HL-60 (cell line): ENCODE measurements around the gene ZDHHC5.

Experiments
- DNase-seq, 2 experiments: peaks; one replicate each; pipeline ENCODE4 v3.0.0-alpha.2; 2010 to 2020; ENCODE audit warnings: low read depth in 1 of 2, low spot score in 1 of 2
- H3K27ac ChIP-seq: fragments of 250-450 bp; sonication (Bioruptor Pico); replicated peaks from 2 replicates; pipeline ENCODE4 v1.5.1; 2020; ENCODE audit warnings: mild to moderate bottlenecking, moderate library complexity
- H3K27me3 ChIP-seq: fragments of 250-450 bp; sonication (Bioruptor Pico); 2 replicates; pipeline ENCODE4 v1.5.1; 2021; ENCODE audit warnings: mild to moderate bottlenecking, moderate library complexity; ENCODE audit not compliant: insufficient read depth, poor library complexity, severe bottlenecking
- H3K4me3 ChIP-seq: replicated peaks from 2 replicates; pipeline ENCODE4 v1.5.1; 2011; ENCODE audit warnings: mild to moderate bottlenecking, control low read depth, low read length; ENCODE audit not compliant: insufficient read depth
- GABPA ChIP-seq: IDR thresholded peaks from 2 replicates; pipeline ENCODE4 v1.6.1; 2012; ENCODE audit warnings: low read depth
- POLR2AphosphoS5 ChIP-seq: IDR thresholded peaks from 2 replicates; pipeline ENCODE4 v1.6.1; 2012; ENCODE audit warnings: low read depth
- SPI1 ChIP-seq: IDR thresholded peaks from 2 replicates; pipeline ENCODE4 v1.6.1; 2012; ENCODE audit warnings: low read depth, mild to moderate bottlenecking, borderline replicate concordance
- TF ChIP-seq, protein P1 (sequence below): IDR thresholded peaks from one replicate; pipeline ENCODE4 v1.5.1; 2011; ENCODE audit warnings: low read length, control low read depth, inconsistent platforms; ENCODE audit not compliant: insufficient read depth
- TF ChIP-seq, protein P2 (sequence below): IDR thresholded peaks from 2 replicates; pipeline ENCODE4 v1.6.1; 2012; ENCODE audit warnings: low read depth; ENCODE audit not compliant: insufficient replicate concordance

ZDHHC5 gene

DNA sequence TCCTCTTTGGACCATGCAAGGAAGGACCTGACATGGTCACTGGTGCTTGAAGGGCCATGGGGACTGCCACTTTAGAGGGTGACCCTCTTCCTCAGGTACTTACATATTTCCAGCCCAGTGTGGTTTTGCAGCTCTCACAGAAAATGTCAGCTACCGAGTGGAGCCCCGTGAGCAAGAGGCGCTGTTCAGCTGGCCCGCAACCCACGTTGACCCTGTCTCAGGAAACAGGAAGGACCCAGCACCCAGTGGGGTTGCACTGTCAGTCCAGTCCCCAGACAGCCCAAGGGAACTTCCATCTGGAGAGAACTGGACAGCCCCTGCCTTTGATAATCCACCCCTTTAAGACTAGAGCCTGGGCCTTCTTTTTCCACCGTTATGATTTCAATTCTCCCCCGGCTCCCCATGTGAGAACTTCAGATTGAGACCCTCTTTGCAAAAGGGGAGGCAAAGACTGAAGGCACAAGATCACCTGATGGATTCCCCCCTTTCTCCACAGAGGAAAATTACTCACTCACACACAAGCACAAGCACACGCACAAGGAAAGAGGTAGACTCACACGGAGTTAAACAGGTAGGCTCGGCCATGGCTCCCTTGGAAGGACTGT, 21.6 kb upstream of the ZDHHC5 start:
- TF ChIP-seq, protein P1, sequence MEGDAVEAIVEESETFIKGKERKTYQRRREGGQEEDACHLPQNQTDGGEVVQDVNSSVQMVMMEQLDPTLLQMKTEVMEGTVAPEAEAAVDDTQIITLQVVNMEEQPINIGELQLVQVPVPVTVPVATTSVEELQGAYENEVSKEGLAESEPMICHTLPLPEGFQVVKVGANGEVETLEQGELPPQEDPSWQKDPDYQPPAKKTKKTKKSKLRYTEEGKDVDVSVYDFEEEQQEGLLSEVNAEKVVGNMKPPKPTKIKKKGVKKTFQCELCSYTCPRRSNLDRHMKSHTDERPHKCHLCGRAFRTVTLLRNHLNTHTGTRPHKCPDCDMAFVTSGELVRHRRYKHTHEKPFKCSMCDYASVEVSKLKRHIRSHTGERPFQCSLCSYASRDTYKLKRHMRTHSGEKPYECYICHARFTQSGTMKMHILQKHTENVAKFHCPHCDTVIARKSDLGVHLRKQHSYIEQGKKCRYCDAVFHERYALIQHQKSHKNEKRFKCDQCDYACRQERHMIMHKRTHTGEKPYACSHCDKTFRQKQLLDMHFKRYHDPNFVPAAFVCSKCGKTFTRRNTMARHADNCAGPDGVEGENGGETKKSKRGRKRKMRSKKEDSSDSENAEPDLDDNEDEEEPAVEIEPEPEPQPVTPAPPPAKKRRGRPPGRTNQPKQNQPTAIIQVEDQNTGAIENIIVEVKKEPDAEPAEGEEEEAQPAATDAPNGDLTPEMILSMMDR: no peak
- TF ChIP-seq, protein P2, sequence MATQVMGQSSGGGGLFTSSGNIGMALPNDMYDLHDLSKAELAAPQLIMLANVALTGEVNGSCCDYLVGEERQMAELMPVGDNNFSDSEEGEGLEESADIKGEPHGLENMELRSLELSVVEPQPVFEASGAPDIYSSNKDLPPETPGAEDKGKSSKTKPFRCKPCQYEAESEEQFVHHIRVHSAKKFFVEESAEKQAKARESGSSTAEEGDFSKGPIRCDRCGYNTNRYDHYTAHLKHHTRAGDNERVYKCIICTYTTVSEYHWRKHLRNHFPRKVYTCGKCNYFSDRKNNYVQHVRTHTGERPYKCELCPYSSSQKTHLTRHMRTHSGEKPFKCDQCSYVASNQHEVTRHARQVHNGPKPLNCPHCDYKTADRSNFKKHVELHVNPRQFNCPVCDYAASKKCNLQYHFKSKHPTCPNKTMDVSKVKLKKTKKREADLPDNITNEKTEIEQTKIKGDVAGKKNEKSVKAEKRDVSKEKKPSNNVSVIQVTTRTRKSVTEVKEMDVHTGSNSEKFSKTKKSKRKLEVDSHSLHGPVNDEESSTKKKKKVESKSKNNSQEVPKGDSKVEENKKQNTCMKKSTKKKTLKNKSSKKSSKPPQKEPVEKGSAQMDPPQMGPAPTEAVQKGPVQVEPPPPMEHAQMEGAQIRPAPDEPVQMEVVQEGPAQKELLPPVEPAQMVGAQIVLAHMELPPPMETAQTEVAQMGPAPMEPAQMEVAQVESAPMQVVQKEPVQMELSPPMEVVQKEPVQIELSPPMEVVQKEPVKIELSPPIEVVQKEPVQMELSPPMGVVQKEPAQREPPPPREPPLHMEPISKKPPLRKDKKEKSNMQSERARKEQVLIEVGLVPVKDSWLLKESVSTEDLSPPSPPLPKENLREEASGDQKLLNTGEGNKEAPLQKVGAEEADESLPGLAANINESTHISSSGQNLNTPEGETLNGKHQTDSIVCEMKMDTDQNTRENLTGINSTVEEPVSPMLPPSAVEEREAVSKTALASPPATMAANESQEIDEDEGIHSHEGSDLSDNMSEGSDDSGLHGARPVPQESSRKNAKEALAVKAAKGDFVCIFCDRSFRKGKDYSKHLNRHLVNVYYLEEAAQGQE: no peak
- TF ChIP-seq GABPA: no peak
- no peak for TF ChIP-seq POLR2AphosphoS5
- TF ChIP-seq SPI1: no peak
- H3K4me3 ChIP-seq: no peak overlapping the region
- H3K27me3 ChIP-seq: peaks cover 11% of the 10 kb centered on the region
- no peak for DNase-seq
- no peak overlapping the region for H3K27ac ChIP-seq

DNA sequence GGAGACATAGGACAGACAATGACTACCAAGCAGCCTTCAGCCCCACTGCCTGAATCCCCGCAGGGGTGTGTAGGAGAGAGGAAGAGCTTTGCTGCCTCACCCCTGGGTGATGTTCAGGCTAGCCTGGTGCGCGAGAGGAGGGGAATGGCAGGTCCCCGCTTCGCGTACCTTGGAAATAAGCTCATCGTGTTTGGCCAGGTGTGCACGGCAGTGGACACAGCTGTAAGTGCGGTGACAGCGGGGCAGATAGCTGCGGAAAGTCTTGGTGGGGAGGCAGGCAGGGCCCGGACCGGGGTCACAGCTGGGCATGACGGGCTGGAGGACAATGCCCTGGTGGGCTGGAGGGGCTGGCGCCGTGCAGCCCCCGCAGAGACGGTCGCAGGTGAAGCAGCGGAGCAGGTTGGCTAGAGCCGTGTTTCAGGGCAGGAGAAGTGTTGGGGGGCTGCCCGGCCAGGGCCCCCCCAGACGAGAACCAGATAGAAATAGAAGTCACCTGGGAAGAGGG, 21.1 kb upstream of the ZDHHC5 start:
- DNase-seq: no peak
- H3K27ac ChIP-seq: no peak overlapping the region
- peaks cover 11% of the 10 kb centered on the region for H3K27me3 ChIP-seq
- H3K4me3 ChIP-seq: no peak overlapping the region
- TF ChIP-seq SPI1 (no peak), GABPA (no peak), POLR2AphosphoS5 (no peak)
- TF ChIP-seq, protein P1: no peak
- TF ChIP-seq, protein P2: no peak

DNA sequence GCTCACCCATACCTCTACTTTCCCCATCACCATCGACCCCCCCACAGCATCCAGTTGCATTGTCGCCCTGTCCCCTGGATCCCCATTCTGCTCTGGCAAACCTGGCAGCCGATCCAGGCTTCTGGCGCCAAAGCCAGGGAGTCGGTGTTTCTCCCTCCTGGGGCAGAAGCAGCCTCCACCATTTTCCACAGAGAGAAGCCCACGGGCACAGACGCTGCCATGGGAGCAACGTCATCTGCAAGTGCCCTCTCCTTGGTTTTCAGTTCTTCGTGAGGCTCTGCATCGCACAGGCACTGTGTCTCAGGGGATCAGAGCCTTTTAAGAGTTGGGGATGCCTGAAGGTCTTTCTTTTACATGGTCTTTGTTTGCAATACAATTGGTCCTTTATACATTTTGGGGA, 20.5 kb upstream of the ZDHHC5 start:
- Histone ChIP-seq H3K27me3 (peaks cover 11% of the 10 kb centered on the region), H3K27ac (no peak overlapping the region), H3K4me3 (no peak overlapping the region)
- DNase-seq: no peak
- TF ChIP-seq, protein P1: no peak
- TF ChIP-seq GABPA: no peak
- no peak for TF ChIP-seq POLR2AphosphoS5
- no peak for TF ChIP-seq SPI1
- TF ChIP-seq, protein P2: no peak
